GM21786 (cell line): ENCODE measurements around the gene CREB3L2.
"Not testable (repeated sequence)": the region's sequence is repeated elsewhere in the genome, so short reads cannot be mapped to it uniquely, and the experiment has no call there.

ENCODE experiments used
- ATAC-seq: cut with Tn5 transposase; IDR thresholded peaks from one replicate; pipeline ENCODE4 v1.9.1; 2021; ENCODE audit not compliant: unreplicated experiment

The CREB3L2 gene

GRCh38 chr7:138014201-138014600, 12.3 kb upstream of the CREB3L2 start:
- not testable (repeated sequence) for ATAC-seq

GRCh38 chr7:138009350-138009653, 7.4 kb upstream of the CREB3L2 start:
- ATAC-seq: no peak

- peak; percentile 67 for ATAC-seq
Observed at GRCh38 chr7:138008588-138009349, 6.9 kb upstream of the CREB3L2 start.

- no peak for ATAC-seq
Observed at GRCh38 chr7:138008019-138008587, 6.2 kb upstream of the CREB3L2 start.

- no peak for ATAC-seq
Observed at GRCh38 chr7:138006106-138006505, 4.2 kb upstream of the CREB3L2 start.

GRCh38 chr7:138004936-138005335, 3.0 kb upstream of the CREB3L2 start:
- ATAC-seq: no peak

- ATAC-seq: no peak
Observed at GRCh38 chr7:138004046-138004445, 2.2 kb upstream of the CREB3L2 start.

- no peak for ATAC-seq
Observed at GRCh38 chr7:138002828-138003189, 923 bp upstream of the CREB3L2 start.

GRCh38 chr7:138002096-138002827, 376 bp upstream of the CREB3L2 start:
- peak; percentile 96 for ATAC-seq

- no peak for ATAC-seq
Observed at GRCh38 chr7:138000081-138000701, 1.7 kb downstream of the CREB3L2 start.

- ATAC-seq: no peak
Observed at GRCh38 chr7:137999496-138000080, 2.3 kb downstream of the CREB3L2 start.

- no peak for ATAC-seq
Observed at GRCh38 chr7:137998250-137998649, 3.6 kb downstream of the CREB3L2 start.

GRCh38 chr7:137996871-137997270, 5.0 kb downstream of the CREB3L2 start:
- no peak for ATAC-seq

- ATAC-seq: no peak
Observed at GRCh38 chr7:137996386-137996851, 5.5 kb downstream of the CREB3L2 start.

GRCh38 chr7:137994216-137994615, 7.7 kb downstream of the CREB3L2 start:
- ATAC-seq: no peak

GRCh38 chr7:137993395-137993743, 8.5 kb downstream of the CREB3L2 start:
- no peak for ATAC-seq

- peak; percentile 67 for ATAC-seq
Observed at GRCh38 chr7:137992550-137993394, 9.1 kb downstream of the CREB3L2 start.

GRCh38 chr7:137992104-137992549, 9.8 kb downstream of the CREB3L2 start:
- no peak for ATAC-seq

GRCh38 chr7:137990251-137990941, 11.5 kb downstream of the CREB3L2 start:
- no peak for ATAC-seq

- no peak for ATAC-seq
Observed at GRCh38 chr7:137989590-137989989, 12.3 kb downstream of the CREB3L2 start.
